H1 (cell line): Measurements from ENCODE around the gene IRF9. TPM values are rescaled to one million over a fixed set of nuclear protein-coding genes. Genes with fewer than 3 reads are reported as not detected.

Experiments
- CBX5 ChIP-seq: fragments of 300-800, 300-1000 bp; sonication (generic); IDR thresholded peaks from 2 replicates; pipeline ENCODE4 v1.7.1; 2016; ENCODE audit warnings: antibody characterized with exemption, low read length, low read depth
- CEBPB ChIP-seq: IDR thresholded peaks from 2 replicates; pipeline ENCODE4 v1.6.1; 2012; ENCODE audit warnings: low read depth, low read length
- CHD1 ChIP-seq: IDR thresholded peaks from 2 replicates; pipeline ENCODE4 v1.6.1; 2012; ENCODE audit warnings: low read depth, low read length, improper control_type of control experiment
- CHD2 ChIP-seq: IDR thresholded peaks from 2 replicates; pipeline ENCODE4 v1.6.1; 2012; ENCODE audit warnings: low read length, improper control_type of control experiment
- EGR1 ChIP-seq: IDR thresholded peaks from 2 replicates; pipeline ENCODE4 v1.6.1; 2011; ENCODE audit warnings: low read depth, low read length, borderline replicate concordance
- EP300 ChIP-seq, 2 experiments: IDR thresholded peaks; 1 replicate in 1 of 2; 2 replicates in 1 of 2; pipeline ENCODE4 v1.6.1; 2011 to 2012; ENCODE audit warnings: low read depth in 2 of 2, low read length in 2 of 2, mild to moderate bottlenecking in 2 of 2, borderline replicate concordance in 1 of 2, inconsistent platforms in 1 of 2, moderate library complexity in 1 of 2
- FOSL1 ChIP-seq: IDR thresholded peaks from 2 replicates; pipeline ENCODE4 v1.6.1; 2011; ENCODE audit warnings: mild to moderate bottlenecking, low read depth, low read length, moderate library complexity; ENCODE audit not compliant: insufficient read depth
- GABPA ChIP-seq: IDR thresholded peaks from 2 replicates; pipeline ENCODE4 v1.6.1; 2011; ENCODE audit warnings: mild to moderate bottlenecking, low read length, moderate library complexity, borderline replicate concordance; ENCODE audit not compliant: insufficient read depth
- MAFK ChIP-seq: IDR thresholded peaks from 2 replicates; pipeline ENCODE4 v1.6.1; 2012; ENCODE audit warnings: low read depth, mild to moderate bottlenecking, improper control_type of control experiment, low read length
- RNF2 ChIP-seq: fragments of 200-900, 300-1000 bp; sonication (generic); IDR thresholded peaks from 2 replicates; pipeline ENCODE4 v1.7.1; 2016; ENCODE audit warnings: borderline replicate concordance, low read depth, mild to moderate bottlenecking, antibody characterized with exemption, low read length; ENCODE audit not compliant: poor library complexity, severe bottlenecking; ENCODE audit errors: missing control alignments
- RXRA ChIP-seq: IDR thresholded peaks from 2 replicates; pipeline ENCODE4 v1.6.1; 2011; ENCODE audit warnings: low read depth, mild to moderate bottlenecking, low read length, moderate library complexity; ENCODE audit not compliant: insufficient read depth
- SP2 ChIP-seq: IDR thresholded peaks from 2 replicates; pipeline ENCODE4 v1.6.1; 2012; ENCODE audit warnings: mild to moderate bottlenecking, low read length, inconsistent platforms
- SP4 ChIP-seq: IDR thresholded peaks from 2 replicates; pipeline ENCODE4 v1.6.1; 2012; ENCODE audit warnings: low read length, inconsistent platforms
- TBP ChIP-seq: IDR thresholded peaks from 2 replicates; pipeline ENCODE4 v1.6.1; 2011; ENCODE audit warnings: low read depth, low read length, improper control_type of control experiment
- polyA plus RNA-seq, 7 experiments: library from polyadenylated mRNA; depleted of rRNA in 3 of 7; stranded (reverse) in 5 of 7; unstranded in 2 of 7; fragments of >200 nt in 5 of 7; fragments of 200-250 nt in 2 of 7; gene quantifications; 1 replicate in 5 of 7; 2 replicates in 1 of 7; 4 replicates in 1 of 7; pipeline versions ENCODE4 v1.2.1 to v1.2.3, GENCODE V29; 2011 to 2013; ENCODE audit warnings: missing spikeins in 2 of 7, mixed read lengths in 2 of 7
- total RNA-seq: library from RNA; stranded (reverse); fragmentation: NEBNext Ultra II Directional; extraction: Animal tissue kit (Norgen Biotek cat#: 25700); gene quantifications from 2 replicates; pipeline ENCODE4 v1.2.1, GENCODE V29; 2021
- TF ChIP-seq, protein P1 (sequence below): IDR thresholded peaks from 2 replicates; pipeline ENCODE4 v1.6.1; 2012; ENCODE audit warnings: inconsistent platforms
- TF ChIP-seq, protein P2 (sequence below): IDR thresholded peaks from 2 replicates; pipeline ENCODE4 v1.6.1; 2011; ENCODE audit warnings: low read length, improper control_type of control experiment
- TF ChIP-seq, protein P3 (sequence below): IDR thresholded peaks from 2 replicates; pipeline ENCODE4 v1.6.1; 2012; ENCODE audit warnings: inconsistent platforms
- TF ChIP-seq, protein P4 (sequence below), 3 experiments: IDR thresholded peaks; 1 replicate in 2 of 3; 2 replicates in 1 of 3; pipeline versions ENCODE4 v1.5.1 to v1.6.1; 2011; ENCODE audit warnings: low read length in 3 of 3, mild to moderate bottlenecking in 3 of 3, inconsistent platforms in 2 of 3, low read depth in 1 of 3, moderate library complexity in 1 of 3; ENCODE audit not compliant: insufficient read depth in 1 of 3; ENCODE audit errors: control extremely low read depth in 1 of 3

IRF9 gene
- total and polyA plus RNA-seq, 2 of the 8 experiments (the other 6 are each of a cell fraction or from before 2014, with no cell fraction given) = 11.4 to 13.2 TPM

DNA sequence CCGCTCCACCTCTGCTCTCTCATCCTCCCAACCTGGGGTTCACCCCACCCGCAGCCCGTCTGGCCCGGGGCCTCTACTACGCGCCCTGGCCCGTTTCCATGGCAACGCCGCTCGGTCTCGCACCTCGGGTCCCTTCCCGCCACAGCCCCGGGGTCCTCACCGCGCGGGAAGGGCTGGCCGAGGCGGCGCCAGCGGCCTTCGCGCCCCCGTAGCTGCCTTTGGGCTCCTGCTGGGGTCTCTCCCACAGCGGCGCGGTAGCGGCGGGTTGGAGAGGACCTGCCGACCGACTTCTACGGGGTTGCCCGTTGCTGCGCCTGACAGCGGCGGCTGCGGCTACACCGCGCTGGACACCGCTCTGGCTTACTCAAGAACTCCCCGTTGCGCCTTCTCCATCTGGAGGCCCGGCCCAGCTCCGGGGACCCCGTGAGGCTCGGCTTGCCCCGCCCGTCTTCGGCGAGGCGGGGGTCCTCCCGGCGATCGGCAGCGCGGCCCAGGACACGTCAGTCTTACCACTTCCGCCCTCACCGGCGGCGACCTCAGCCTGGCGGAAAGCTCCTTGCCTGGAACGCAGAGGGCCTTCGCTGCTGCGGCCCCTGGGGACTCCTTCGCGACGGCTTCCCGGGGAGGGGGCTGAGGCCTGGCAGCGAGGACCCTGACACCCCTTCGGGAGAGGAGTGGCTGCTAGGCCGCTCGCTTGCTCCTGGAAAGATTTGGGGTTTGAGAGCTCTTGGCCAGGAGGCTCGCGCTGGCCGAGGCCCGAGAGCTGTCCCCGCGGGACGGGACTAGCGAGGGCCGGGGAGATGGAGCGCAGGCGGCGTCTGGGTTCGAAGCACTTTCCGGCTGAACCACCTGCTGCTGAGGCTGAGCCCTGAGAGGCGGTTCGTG lies 34.4 kb downstream of the IRF9 start, which contains the start of gene TM9SF1 (continued):
- TF ChIP-seq CHD2 (no peak), GABPA (peak; percentile 50; the same call in 1 of the 2 replicates), CBX5 (no peak), FOSL1 (no peak), RXRA (no peak), EGR1 (no peak), EP300 (IDR thresholded peaks at IDR 0.05; ENCODE audit: borderline replicate concordance in 1 of 2, low read depth in 2 of 2, low read length in 2 of 2) (no peak), SP4 (peak; percentile 97), TBP (peak; percentile 63; the same call in 1 of the 2 replicates), MAFK (no peak), CEBPB (no peak), RNF2 (no peak), CHD1 (no peak), SP2 (no peak)
- TF ChIP-seq, protein P1, sequence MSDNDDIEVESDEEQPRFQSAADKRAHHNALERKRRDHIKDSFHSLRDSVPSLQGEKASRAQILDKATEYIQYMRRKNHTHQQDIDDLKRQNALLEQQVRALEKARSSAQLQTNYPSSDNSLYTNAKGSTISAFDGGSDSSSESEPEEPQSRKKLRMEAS = peak; percentile 99
- TF ChIP-seq, protein P2, sequence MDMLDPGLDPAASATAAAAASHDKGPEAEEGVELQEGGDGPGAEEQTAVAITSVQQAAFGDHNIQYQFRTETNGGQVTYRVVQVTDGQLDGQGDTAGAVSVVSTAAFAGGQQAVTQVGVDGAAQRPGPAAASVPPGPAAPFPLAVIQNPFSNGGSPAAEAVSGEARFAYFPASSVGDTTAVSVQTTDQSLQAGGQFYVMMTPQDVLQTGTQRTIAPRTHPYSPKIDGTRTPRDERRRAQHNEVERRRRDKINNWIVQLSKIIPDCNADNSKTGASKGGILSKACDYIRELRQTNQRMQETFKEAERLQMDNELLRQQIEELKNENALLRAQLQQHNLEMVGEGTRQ = 0 out of 2 replicates have a peak, but pooled peaks have one; percentile 21
- TF ChIP-seq, protein P3, sequence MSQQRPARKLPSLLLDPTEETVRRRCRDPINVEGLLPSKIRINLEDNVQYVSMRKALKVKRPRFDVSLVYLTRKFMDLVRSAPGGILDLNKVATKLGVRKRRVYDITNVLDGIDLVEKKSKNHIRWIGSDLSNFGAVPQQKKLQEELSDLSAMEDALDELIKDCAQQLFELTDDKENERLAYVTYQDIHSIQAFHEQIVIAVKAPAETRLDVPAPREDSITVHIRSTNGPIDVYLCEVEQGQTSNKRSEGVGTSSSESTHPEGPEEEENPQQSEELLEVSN = peak; percentile 100
- TF ChIP-seq, protein P4, sequence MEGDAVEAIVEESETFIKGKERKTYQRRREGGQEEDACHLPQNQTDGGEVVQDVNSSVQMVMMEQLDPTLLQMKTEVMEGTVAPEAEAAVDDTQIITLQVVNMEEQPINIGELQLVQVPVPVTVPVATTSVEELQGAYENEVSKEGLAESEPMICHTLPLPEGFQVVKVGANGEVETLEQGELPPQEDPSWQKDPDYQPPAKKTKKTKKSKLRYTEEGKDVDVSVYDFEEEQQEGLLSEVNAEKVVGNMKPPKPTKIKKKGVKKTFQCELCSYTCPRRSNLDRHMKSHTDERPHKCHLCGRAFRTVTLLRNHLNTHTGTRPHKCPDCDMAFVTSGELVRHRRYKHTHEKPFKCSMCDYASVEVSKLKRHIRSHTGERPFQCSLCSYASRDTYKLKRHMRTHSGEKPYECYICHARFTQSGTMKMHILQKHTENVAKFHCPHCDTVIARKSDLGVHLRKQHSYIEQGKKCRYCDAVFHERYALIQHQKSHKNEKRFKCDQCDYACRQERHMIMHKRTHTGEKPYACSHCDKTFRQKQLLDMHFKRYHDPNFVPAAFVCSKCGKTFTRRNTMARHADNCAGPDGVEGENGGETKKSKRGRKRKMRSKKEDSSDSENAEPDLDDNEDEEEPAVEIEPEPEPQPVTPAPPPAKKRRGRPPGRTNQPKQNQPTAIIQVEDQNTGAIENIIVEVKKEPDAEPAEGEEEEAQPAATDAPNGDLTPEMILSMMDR (IDR thresholded peaks at IDR 0.05; ENCODE audit: control extremely low read depth in 1 of 3, insufficient read depth in 1 of 3, low read depth in 1 of 3, low read length in 3 of 3) = peak in 1 of 3 experiments; percentile 8; a peak in 1 of 4 replicates
